OCI-LY7 (cell line): ENCODE measurements around the gene TADA2B. TPM values are rescaled to one million over a fixed set of nuclear protein-coding genes. Genes with fewer than 3 reads are reported as not detected.

ENCODE experiments used
- BruUV-seq: library from RNA; stranded (reverse); fragments of 400-500 nt; replicated peaks from 2 replicates; lab custom pipeline; 2021; lab: Mats Ljungman, UMichigan
- CTCF ChIA-PET: fragments of 300-600 bp; sonication (Branson Sonifier 250); formaldehyde crosslinking; loops from one replicate; lab custom pipeline; 2022; ENCODE audit warnings: antibody characterized with exemption; ENCODE audit not compliant: unreplicated experiment; lab: Charles Lee
- POLR2A ChIA-PET: fragments of 300-600 bp; sonication (Branson Sonifier 250); formaldehyde crosslinking; loops from one replicate; lab custom pipeline; 2022; ENCODE audit warnings: antibody characterized with exemption; lab: Charles Lee
- DNase-seq: peaks from one replicate; pipeline ENCODE4 v3.0.0-alpha.2; 2015; ENCODE audit warnings: low spot score
- H2AFZ ChIP-seq: fragments of 200-600 bp; sonication (generic), shearing (Covaris generic); 2 replicates; pipeline ENCODE4 v1.6.1; 2014; ENCODE audit warnings: mild to moderate bottlenecking, antibody characterized with exemption, low read length, moderate library complexity
- H3K27ac ChIP-seq: fragments of 200-600 bp; sonication (generic); 2 replicates; pipeline ENCODE4 v1.5.1; 2014; ENCODE audit warnings: mixed run types, low read depth, mild to moderate bottlenecking, moderate library complexity, low read length, inconsistent platforms; ENCODE audit not compliant: poor library complexity, severe bottlenecking
- H3K36me3 ChIP-seq: fragments of 200-600 bp; sonication (generic); 2 replicates; pipeline ENCODE4 v1.6.1; 2014; ENCODE audit warnings: mild to moderate bottlenecking, antibody characterized with exemption, low read length, moderate library complexity, mixed read lengths; ENCODE audit not compliant: insufficient read depth
- H3K4me1 ChIP-seq: fragments of 200-600 bp; sonication (generic); 2 replicates; pipeline ENCODE4 v1.5.1; 2014; ENCODE audit warnings: mild to moderate bottlenecking, low read length; ENCODE audit not compliant: insufficient read depth, poor library complexity, severe bottlenecking
- H3K4me2 ChIP-seq: fragments of 200-600 bp; sonication (generic); 2 replicates; pipeline ENCODE4 v1.6.1; 2014; ENCODE audit warnings: mild to moderate bottlenecking, low read length
- H3K4me3 ChIP-seq: fragments of 200-600 bp; sonication (generic); 2 replicates; pipeline ENCODE4 v1.5.1; 2014; ENCODE audit warnings: mild to moderate bottlenecking, low read depth, low read length; ENCODE audit not compliant: poor library complexity, severe bottlenecking
- H3K79me2 ChIP-seq: fragments of 200-600 bp; sonication (generic); 2 replicates; pipeline ENCODE4 v1.6.1; 2016; ENCODE audit warnings: low read depth, mild to moderate bottlenecking, low read length, moderate library complexity, mixed read lengths; ENCODE audit not compliant: insufficient read depth
- H3K9me2 ChIP-seq: fragments of 200-600 bp; sonication (generic); 2 replicates; pipeline ENCODE4 v1.6.1; 2016; ENCODE audit warnings: mild to moderate bottlenecking, low read length, mixed read lengths; ENCODE audit not compliant: insufficient read depth
- H3K9me3 ChIP-seq: fragments of 200-600 bp; sonication (generic); 2 replicates; pipeline ENCODE4 v1.6.1; 2014; ENCODE audit warnings: mild to moderate bottlenecking, mixed run types, low read length, mixed read lengths
- H4K20me1 ChIP-seq: fragments of 200-600 bp; sonication (generic); 2 replicates; pipeline ENCODE4 v1.6.1; 2014; ENCODE audit warnings: mild to moderate bottlenecking, antibody characterized with exemption, low read length, moderate library complexity, mixed read lengths; ENCODE audit not compliant: insufficient read depth
- EZH2phosphoT487 ChIP-seq: fragments of 200-600 bp; sonication (generic); IDR thresholded peaks from 2 replicates; pipeline ENCODE4 v1.6.1; 2018; ENCODE audit warnings: low read depth, borderline replicate concordance, mild to moderate bottlenecking, mixed run types, antibody characterized with exemption, low read length, moderate library complexity, mixed read lengths
- intact Hi-C: fragments of 100-400 bp; cut with micrococcal nuclease; formaldehyde crosslinking; loops from one replicate; pipeline ENCODE4 v1.10.0; 2022; ENCODE audit not compliant: unreplicated experiment
- total RNA-seq, 2 experiments: library from RNA; depleted of rRNA in 1 of 2; stranded (reverse); fragments of >200 nt in 1 of 2; shearing (Covaris generic) in 1 of 2; gene quantifications; 2 replicates each; pipeline ENCODE4 v1.2.3, GENCODE V29; 2014 to 2022
- TF ChIP-seq, protein P1 (sequence below): fragments of 200-600 bp; sonication (generic); conservative IDR thresholded peaks from 2 replicates; pipeline ENCODE4 v1.5.1; 2014; ENCODE audit warnings: mild to moderate bottlenecking, antibody characterized with exemption, low read length, moderate library complexity, mixed read lengths

Gene TADA2B
- total RNA-seq, 2 experiments from 2014 or later, result 9.9 to 20.2 TPM

DNA sequence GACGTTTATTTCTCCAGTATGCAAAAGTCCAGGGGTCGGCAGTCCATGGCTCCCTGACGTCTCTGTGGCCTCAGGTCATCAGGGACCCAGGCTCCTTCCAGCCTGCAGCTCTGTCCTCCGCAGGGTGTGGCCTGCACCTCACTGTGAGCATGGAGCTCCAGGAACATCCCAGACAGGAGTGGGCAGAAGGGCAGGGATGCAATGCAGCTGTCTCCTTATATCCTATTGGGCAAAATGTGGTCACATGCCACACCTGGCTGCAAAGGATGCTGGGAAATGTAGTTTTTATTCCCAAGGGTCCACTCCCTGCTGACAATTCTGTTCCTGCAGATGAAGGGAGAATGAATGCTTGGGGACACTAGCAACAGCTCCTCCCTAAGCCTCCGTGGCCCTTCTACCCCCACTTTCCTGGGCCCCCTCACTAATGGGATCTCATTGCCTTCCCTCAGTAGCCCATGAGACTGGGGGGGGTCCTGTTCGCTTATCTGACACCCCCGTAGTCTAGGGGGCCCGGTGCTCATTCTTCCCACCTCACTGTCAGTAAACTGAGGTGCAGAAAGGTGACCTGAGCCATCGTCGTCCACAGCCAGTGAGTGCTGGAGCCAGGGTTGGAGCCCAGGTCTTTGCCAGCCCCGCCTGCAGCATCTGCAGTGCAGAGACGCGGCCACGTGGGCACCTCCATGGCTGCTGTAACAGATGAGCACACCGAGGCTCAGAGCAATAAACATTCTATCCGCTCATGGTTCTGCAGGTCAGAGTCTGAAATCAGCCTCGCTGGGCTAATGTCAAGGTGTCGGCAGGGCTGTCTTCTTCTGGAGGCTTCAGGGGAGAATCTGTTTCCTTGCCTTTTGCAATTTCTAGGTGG, 30.6 kb downstream of the TADA2B start:
- DNase-seq, result peak; percentile 68
- TF ChIP-seq, protein P1, sequence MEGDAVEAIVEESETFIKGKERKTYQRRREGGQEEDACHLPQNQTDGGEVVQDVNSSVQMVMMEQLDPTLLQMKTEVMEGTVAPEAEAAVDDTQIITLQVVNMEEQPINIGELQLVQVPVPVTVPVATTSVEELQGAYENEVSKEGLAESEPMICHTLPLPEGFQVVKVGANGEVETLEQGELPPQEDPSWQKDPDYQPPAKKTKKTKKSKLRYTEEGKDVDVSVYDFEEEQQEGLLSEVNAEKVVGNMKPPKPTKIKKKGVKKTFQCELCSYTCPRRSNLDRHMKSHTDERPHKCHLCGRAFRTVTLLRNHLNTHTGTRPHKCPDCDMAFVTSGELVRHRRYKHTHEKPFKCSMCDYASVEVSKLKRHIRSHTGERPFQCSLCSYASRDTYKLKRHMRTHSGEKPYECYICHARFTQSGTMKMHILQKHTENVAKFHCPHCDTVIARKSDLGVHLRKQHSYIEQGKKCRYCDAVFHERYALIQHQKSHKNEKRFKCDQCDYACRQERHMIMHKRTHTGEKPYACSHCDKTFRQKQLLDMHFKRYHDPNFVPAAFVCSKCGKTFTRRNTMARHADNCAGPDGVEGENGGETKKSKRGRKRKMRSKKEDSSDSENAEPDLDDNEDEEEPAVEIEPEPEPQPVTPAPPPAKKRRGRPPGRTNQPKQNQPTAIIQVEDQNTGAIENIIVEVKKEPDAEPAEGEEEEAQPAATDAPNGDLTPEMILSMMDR, result no peak
- TF ChIP-seq EZH2phosphoT487, result no peak
- intact Hi-C loops, result no loop called here
- ChIA-PET POLR2A (no interaction called here), CTCF (no interaction called here)
- no peaks in the 10 kb centered on the region for H3K79me2 ChIP-seq
- H3K4me3 ChIP-seq, result no peak overlapping the region
- H4K20me1 ChIP-seq, result no peaks in the 10 kb centered on the region
- H3K36me3 ChIP-seq, result no peaks in the 10 kb centered on the region
- no TSS peak for BruUV-seq
- no peak overlapping the region for H3K4me2 ChIP-seq
- H3K4me1 ChIP-seq, result peaks cover 8% of the 10 kb centered on the region
- H3K9me3 ChIP-seq, result no peaks in the 10 kb centered on the region
- no peaks in the 10 kb centered on the region for H3K9me2 ChIP-seq
- no peak overlapping the region for H3K27ac ChIP-seq
- H2AFZ ChIP-seq, result no peak overlapping the region

DNA sequence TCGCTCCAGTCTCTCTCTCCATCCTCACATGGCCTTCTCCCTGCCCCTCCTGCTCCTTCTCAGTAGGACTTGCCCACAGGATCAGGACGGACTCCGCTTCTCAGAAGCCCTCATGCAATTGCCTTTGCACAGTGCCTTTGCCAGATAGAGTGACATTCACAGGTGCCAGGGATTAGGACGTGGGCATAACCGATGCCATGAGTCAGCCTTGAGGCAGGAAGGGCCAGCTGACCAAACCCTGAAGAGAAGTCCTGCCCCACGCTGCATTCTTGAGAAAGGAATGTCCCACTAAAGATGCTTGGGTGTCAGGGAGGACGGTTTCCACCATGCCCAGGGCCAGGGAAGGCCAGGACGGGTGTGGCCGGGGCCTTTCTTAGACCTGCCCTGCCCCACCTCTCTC, 31.3 kb downstream of the TADA2B start:
- intact Hi-C loops, result no loop called here
- Histone ChIP-seq H4K20me1 (no peaks in the 10 kb centered on the region), H3K27ac (no peak overlapping the region), H2AFZ (no peak overlapping the region), H3K4me3 (no peak overlapping the region), H3K4me2 (no peak overlapping the region), H3K36me3 (no peaks in the 10 kb centered on the region), H3K4me1 (peaks cover 4% of the 10 kb centered on the region), H3K9me2 (no peaks in the 10 kb centered on the region), H3K9me3 (no peaks in the 10 kb centered on the region), H3K79me2 (no peaks in the 10 kb centered on the region)
- BruUV-seq, result no TSS peak
- POLR2A ChIA-PET, result interaction anchor here (0.7 kb wide), 1 partner anchor 8 kb away, joined by 3 read pairs; no protein-coding TSS in a partner anchor
- no peak for DNase-seq
- TF ChIP-seq, protein P1, result no peak
- TF ChIP-seq EZH2phosphoT487, result no peak
- CTCF ChIA-PET, result no interaction called here
